ENCODE results near the gene ERGIC3.

The ERGIC3 gene

GRCh38 chr20:35562541-35563110 lies 20.7 kb downstream of the ERGIC3 start:
- DNase-seq, result no peak

- no peak for DNase-seq
These were observed 22.0 kb downstream of the ERGIC3 start for GRCh38 chr20:35563834-35564233.

- no peak for DNase-seq
These were observed 23.0 kb downstream of the ERGIC3 start for GRCh38 chr20:35564905-35565304.

- DNase-seq, result no peak
These were observed 26.8 kb downstream of the ERGIC3 start for GRCh38 chr20:35568645-35569044.

GRCh38 chr20:35571555-35571954 lies 29.7 kb downstream of the ERGIC3 start:
- no peak for DNase-seq

- no peak for DNase-seq
These were observed 31.0 kb downstream of the ERGIC3 start for GRCh38 chr20:35572838-35573237.

- DNase-seq, result no peak
These were observed 34.1 kb downstream of the ERGIC3 start for GRCh38 chr20:35575958-35576357.

GRCh38 chr20:35576816-35577215 lies 34.9 kb downstream of the ERGIC3 start:
- no peak for DNase-seq

GRCh38 chr20:35578469-35578868 lies 36.6 kb downstream of the ERGIC3 start:
- no peak for DNase-seq

- no peak for DNase-seq
These were observed 37.3 kb downstream of the ERGIC3 start for GRCh38 chr20:35579196-35579595.

- no peak for DNase-seq
These were observed 40.3 kb downstream of the ERGIC3 start for GRCh38 chr20:35582131-35582530.

- DNase-seq, result no peak
These were observed 41.0 kb downstream of the ERGIC3 start for GRCh38 chr20:35582741-35583404.

GRCh38 chr20:35583636-35584560 lies 42.0 kb downstream of the ERGIC3 start:
- DNase-seq, result no peak

- DNase-seq, result no peak
These were observed 45.0 kb downstream of the ERGIC3 start for GRCh38 chr20:35586751-35587425.

- no peak for DNase-seq
These were observed 45.6 kb downstream of the ERGIC3 start for GRCh38 chr20:35587436-35587835.

- no peak for DNase-seq
These were observed 46.5 kb downstream of the ERGIC3 start for GRCh38 chr20:35588397-35588796.

GRCh38 chr20:35592339-35592974 lies 50.6 kb downstream of the ERGIC3 start:
- no peak for DNase-seq

- no peak for DNase-seq
These were observed 53.6 kb downstream of the ERGIC3 start for GRCh38 chr20:35595456-35595855.

GRCh38 chr20:35595901-35596300 lies 54.0 kb downstream of the ERGIC3 start:
- no peak for DNase-seq

- DNase-seq, result no peak
These were observed 55.3 kb downstream of the ERGIC3 start for GRCh38 chr20:35597186-35597585.

- DNase-seq, result no peak
These were observed 56.6 kb downstream of the ERGIC3 start for GRCh38 chr20:35598476-35598875.

- DNase-seq, result no peak
These were observed 57.3 kb downstream of the ERGIC3 start for GRCh38 chr20:35598899-35599775.

Data from activated CD4-positive, alpha-beta T cell treated with anti-CD3 and anti-CD28 coated beads, Interleukin-2, amount 50 U/mL, for 16 hours (primary cell).